Measurements from ENCODE around the gene TMOD1. TPM values are rescaled to one million over a fixed set of nuclear protein-coding genes. Genes with fewer than 3 reads are reported as not detected.
A peak's percentile ranks its signal among the peaks of the same experiment; 100 is the strongest.

TMOD1 gene
- total RNA-seq, 1 experiment from 2014 or later = 1.0 TPM

DNA sequence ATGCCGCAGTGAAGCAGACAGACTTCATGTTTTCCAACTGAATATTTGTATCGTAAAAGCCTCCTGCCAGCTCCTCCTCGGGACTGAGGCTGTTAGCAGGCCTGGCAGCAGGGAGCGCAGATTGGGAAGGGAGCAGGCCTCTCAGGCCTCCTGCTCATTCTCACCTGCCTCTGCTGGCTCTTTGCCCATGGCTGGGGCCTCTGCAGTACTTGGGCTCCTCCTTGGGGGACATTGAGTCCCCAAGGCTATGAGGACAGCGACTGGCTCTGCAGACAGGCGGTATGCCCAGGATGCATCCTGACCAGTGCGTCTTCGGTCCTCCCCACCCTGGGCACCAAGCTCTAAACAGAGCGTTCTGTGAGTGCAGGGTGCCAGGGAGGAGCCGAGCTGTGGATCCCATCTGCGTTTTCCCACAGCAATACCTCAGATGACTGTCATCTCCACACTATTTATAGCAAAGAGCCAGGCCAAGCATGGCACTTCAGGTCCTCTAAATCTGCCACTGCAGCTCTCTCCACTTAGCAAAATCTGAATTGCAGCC is 93.0 kb downstream of the TMOD1 start:
- TF ChIP-seq, protein P1, sequence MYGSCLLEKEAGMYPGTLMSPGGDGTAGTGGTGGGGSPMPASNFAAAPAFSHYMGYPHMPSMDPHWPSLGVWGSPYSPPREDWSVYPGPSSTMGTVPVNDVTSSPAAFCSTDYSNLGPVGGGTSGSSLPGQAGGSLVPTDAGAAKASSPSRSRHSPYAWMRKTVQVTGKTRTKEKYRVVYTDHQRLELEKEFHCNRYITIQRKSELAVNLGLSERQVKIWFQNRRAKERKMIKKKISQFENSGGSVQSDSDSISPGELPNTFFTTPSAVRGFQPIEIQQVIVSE (CRISPR knock-in tag; IDR thresholded peaks at IDR 0.05; ENCODE audit: borderline replicate concordance) = no peak
- TF ChIP-seq, protein P2, sequence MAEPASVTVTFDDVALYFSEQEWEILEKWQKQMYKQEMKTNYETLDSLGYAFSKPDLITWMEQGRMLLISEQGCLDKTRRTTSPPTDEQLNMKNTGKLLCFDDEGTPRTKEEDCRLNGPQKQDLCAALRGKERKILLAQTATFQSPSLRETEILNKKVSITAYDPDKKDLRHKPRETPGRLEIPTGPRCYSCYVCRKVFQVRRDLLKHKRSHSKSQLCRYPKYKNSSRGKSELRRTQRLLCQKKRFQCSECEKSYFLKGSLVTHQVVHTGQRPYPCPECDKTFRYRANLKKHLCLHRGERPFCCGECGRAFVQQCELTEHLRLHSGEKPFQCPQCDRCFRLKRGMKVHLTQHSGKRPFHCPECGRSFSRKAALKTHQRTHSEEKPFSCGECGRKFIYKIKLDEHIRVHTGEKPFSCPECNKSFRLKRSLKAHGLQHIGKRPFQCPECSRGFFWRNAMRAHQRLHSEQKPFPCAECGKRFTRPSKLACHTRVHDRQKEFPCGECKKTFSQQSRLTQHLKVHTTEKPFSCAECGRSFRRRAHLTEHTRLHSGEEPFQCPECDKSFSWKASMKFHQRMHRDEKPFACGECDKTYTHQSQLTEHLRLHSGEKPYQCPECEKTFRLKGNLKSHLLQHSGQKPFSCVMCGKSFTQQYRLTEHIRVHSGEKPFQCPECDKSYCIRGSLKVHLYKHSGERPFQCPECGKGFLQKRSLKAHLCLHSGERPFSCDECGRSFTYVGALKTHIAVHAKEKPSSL (CRISPR knock-in tag; conservative IDR thresholded peaks at IDR 0.05) = no peak
- TF ChIP-seq ZNF138 (CRISPR knock-in tag; conservative IDR thresholded peaks at IDR 0.05) = no peak
- no peak for TF ChIP-seq CREB1 (CRISPR knock-in tag; IDR thresholded peaks at IDR 0.05)
- TF ChIP-seq, protein P3, sequence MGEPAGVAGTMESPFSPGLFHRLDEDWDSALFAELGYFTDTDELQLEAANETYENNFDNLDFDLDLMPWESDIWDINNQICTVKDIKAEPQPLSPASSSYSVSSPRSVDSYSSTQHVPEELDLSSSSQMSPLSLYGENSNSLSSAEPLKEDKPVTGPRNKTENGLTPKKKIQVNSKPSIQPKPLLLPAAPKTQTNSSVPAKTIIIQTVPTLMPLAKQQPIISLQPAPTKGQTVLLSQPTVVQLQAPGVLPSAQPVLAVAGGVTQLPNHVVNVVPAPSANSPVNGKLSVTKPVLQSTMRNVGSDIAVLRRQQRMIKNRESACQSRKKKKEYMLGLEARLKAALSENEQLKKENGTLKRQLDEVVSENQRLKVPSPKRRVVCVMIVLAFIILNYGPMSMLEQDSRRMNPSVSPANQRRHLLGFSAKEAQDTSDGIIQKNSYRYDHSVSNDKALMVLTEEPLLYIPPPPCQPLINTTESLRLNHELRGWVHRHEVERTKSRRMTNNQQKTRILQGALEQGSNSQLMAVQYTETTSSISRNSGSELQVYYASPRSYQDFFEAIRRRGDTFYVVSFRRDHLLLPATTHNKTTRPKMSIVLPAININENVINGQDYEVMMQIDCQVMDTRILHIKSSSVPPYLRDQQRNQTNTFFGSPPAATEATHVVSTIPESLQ (CRISPR knock-in tag; IDR thresholded peaks at IDR 0.05) = no peak
- no peak for TF ChIP-seq NR1H2 (CRISPR knock-in tag; IDR thresholded peaks at IDR 0.05)
- TF ChIP-seq ETV6 (CRISPR knock-in tag; IDR thresholded peaks at IDR 0.05) = no peak
- no peak for TF ChIP-seq ZNF416 (CRISPR knock-in tag; IDR thresholded peaks at IDR 0.05)
- no peak for TF ChIP-seq MAX (CRISPR knock-in tag; IDR thresholded peaks at IDR 0.05)
- no peak for TF ChIP-seq NFATC4 (CRISPR knock-in tag; IDR thresholded peaks at IDR 0.05)
- no peak for TF ChIP-seq SMAD4 (CRISPR knock-in tag; IDR thresholded peaks at IDR 0.05)
- TF ChIP-seq ZNF232 (CRISPR knock-in tag; IDR thresholded peaks at IDR 0.05) = no peak
- TF ChIP-seq PRRX2 (CRISPR knock-in tag; IDR thresholded peaks at IDR 0.05) = no peak
- TF ChIP-seq ZBTB21 (CRISPR knock-in tag; IDR thresholded peaks at IDR 0.05; ENCODE audit: borderline replicate concordance) = no peak
- TF ChIP-seq, protein P4, sequence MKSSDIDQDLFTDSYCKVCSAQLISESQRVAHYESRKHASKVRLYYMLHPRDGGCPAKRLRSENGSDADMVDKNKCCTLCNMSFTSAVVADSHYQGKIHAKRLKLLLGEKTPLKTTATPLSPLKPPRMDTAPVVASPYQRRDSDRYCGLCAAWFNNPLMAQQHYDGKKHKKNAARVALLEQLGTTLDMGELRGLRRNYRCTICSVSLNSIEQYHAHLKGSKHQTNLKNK (CRISPR knock-in tag; IDR thresholded peaks at IDR 0.05) = no peak
- no peak for TF ChIP-seq NFYB (CRISPR knock-in tag; conservative IDR thresholded peaks at IDR 0.05; ENCODE audit: low read depth)
- no peak for TF ChIP-seq NFE2L1 (CRISPR knock-in tag; IDR thresholded peaks at IDR 0.05)
- TF ChIP-seq ZNF671 (CRISPR knock-in tag; IDR thresholded peaks at IDR 0.05) = no peak
- H3K4me3 Mint-ChIP-seq = no peak overlapping the region
- H3K9me3 Mint-ChIP-seq = no peaks in the 10 kb centered on the region
- H3K4me1 Mint-ChIP-seq = peaks cover 12% of the 10 kb centered on the region
- H3K27ac Mint-ChIP-seq = no peak overlapping the region
- DNase-seq (ENCODE audit: low spot score) (no peak), ATAC-seq (peak; percentile 26; the same call in 1 of the 2 replicates)
- ChIA-PET CTCF (interaction anchor here (0.8 to 2.6 kb wide), 8 partner anchors 66 to 737 kb away, joined by 3 to 13 read pairs (median 3); partner anchors contain the start of gene TMOD1), POLR2A (no interaction called here)
- no peaks in the 10 kb centered on the region for H3K27me3 Mint-ChIP-seq (ENCODE audit: low read depth)
- H3K36me3 Mint-ChIP-seq = no peaks in the 10 kb centered on the region

GRCh38 chr9:97596906-97597305 is 95.4 kb downstream of the TMOD1 start:
- TF ChIP-seq ZNF532 (CRISPR knock-in tag; IDR thresholded peaks at IDR 0.05; ENCODE audit: borderline replicate concordance) = no peak
- TF ChIP-seq SMAD4 (CRISPR knock-in tag; IDR thresholded peaks at IDR 0.05) = no peak
- no peak for TF ChIP-seq KAT7 (CRISPR knock-in tag; IDR thresholded peaks at IDR 0.05; ENCODE audit: borderline replicate concordance)
- no peak overlapping the region for H3K4me3 Mint-ChIP-seq
- no peak overlapping the region for H3K27ac Mint-ChIP-seq
- peaks cover 4% of the 10 kb centered on the region for H3K4me1 Mint-ChIP-seq
- no peaks in the 10 kb centered on the region for H3K27me3 Mint-ChIP-seq (ENCODE audit: low read depth)
- ATAC-seq (no peak), DNase-seq (ENCODE audit: low spot score) (no peak)
- no peaks in the 10 kb centered on the region for H3K9me3 Mint-ChIP-seq
- peaks cover 15% of the 10 kb centered on the region; the same call in 1 of the 2 replicates for H3K36me3 Mint-ChIP-seq
- POLR2A ChIA-PET = no interaction called here
- CTCF ChIA-PET = interaction anchor here (1.0 to 3.8 kb wide), 3 partner anchors 18 to 127 kb away, joined by 4 to 77 read pairs (median 45); partner anchors contain the start of gene TMOD1

Data from WTC11 (cell line).